ENCODE results near the gene SLC44A1.

- TF ChIP-seq CTCF (IDR thresholded peaks at IDR 0.05): no peak
- TF ChIP-seq ZFX (IDR thresholded peaks at IDR 0.05; ENCODE audit: borderline replicate concordance): no peak
Measured at GRCh38 chr9:105255421-105255820, 11.0 kb downstream of the SLC44A1 start.
